GM23248 (cell line): Measurements from ENCODE around the gene FAM20C.

Experiments
- EZH2 ChIP-seq: fragments of 200-600 bp; sonication (generic); IDR thresholded peaks from 2 replicates; pipeline ENCODE4 v1.6.1; 2018; ENCODE audit warnings: antibody characterized with exemption, mild to moderate bottlenecking; ENCODE audit not compliant: insufficient read depth, poor library complexity, severe bottlenecking
- EZH2phosphoT487 ChIP-seq: fragments of 200-600 bp; sonication (generic); IDR thresholded peaks from 2 replicates; pipeline ENCODE4 v1.6.1; 2018; ENCODE audit warnings: antibody characterized with exemption, moderate library complexity, mild to moderate bottlenecking, low read depth; ENCODE audit not compliant: insufficient read depth

- TF ChIP-seq EZH2: no peak
- no peak for TF ChIP-seq EZH2phosphoT487
Measured at GRCh38 chr7:163298-163695, 29.1 kb upstream of the FAM20C start.
